ENCODE data around the gene SMIM27.

DNA sequence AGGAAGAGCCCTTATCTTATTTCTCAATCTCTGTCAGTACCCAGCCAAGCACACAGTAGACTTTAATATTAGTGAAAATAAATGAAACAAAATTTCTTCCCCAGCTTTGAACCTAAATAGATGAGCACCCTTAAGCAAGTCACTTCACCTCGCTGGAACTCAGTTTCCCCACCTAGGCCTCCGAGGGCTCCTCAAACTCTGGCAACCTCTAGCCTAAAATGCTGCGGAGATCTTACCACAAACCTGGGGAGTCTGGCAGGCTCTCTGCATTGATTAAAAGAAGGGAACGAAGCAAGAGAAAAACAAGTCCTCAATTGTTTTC lies 26.5 kb upstream of the SMIM27 start:
- TF ChIP-seq CTCF (IDR thresholded peaks at IDR 0.05; ENCODE audit: control extremely low read depth in 1 of 3, insufficient read depth in 1 of 3, low read depth in 1 of 3, low read length in 3 of 3) (no peak), CHD2 (IDR thresholded peaks at IDR 0.05; ENCODE audit: low read length) (no peak), SIN3A (conservative IDR thresholded peaks at IDR 0.05 in 1 of 2, IDR thresholded peaks at IDR 0.05 in 1 of 2; ENCODE audit: low read depth in 1 of 2, low read length in 2 of 2) (no peak), POLR2A (IDR thresholded peaks at IDR 0.05; ENCODE audit: control extremely low read depth in 1 of 2, low read depth in 2 of 2, low read length in 2 of 2) (no peak), MAFK (IDR thresholded peaks at IDR 0.05; ENCODE audit: low read depth, low read length) (no peak), ZNF274 (IDR thresholded peaks at IDR 0.05; ENCODE audit: borderline replicate concordance, extremely low read depth, low read length) (no peak), TAF1 (IDR thresholded peaks at IDR 0.05; ENCODE audit: low read depth, low read length) (no peak), SUZ12 (IDR thresholded peaks at IDR 0.05; ENCODE audit: low read length) (no peak), EZH2 (IDR thresholded peaks at IDR 0.05; ENCODE audit: low read depth, low read length, severe bottlenecking) (no peak), SAP30 (IDR thresholded peaks at IDR 0.05; ENCODE audit: insufficient read depth, insufficient replicate concordance, low read length) (no peak), POLR2AphosphoS5 (IDR thresholded peaks at IDR 0.05; ENCODE audit: low read depth, low read length) (no peak), HDAC2 (IDR thresholded peaks at IDR 0.05; ENCODE audit: borderline replicate concordance in 1 of 2, low read depth in 2 of 2, low read length in 2 of 2) (no peak), FOSL1 (IDR thresholded peaks at IDR 0.05; ENCODE audit: insufficient read depth, low read depth, low read length) (no peak)
- TF ChIP-seq, protein P1, sequence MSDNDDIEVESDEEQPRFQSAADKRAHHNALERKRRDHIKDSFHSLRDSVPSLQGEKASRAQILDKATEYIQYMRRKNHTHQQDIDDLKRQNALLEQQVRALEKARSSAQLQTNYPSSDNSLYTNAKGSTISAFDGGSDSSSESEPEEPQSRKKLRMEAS (IDR thresholded peaks at IDR 0.05), result no peak

All from H1 (cell line).